ENCODE measurements around the gene PPP5C.

PPP5C gene

GRCh38 chr19:46337487-46337886 is 9.4 kb upstream of the PPP5C start:
- DNase-seq: no peak

GRCh38 chr19:46339446-46339845 is 7.4 kb upstream of the PPP5C start:
- no peak for DNase-seq

GRCh38 chr19:46340051-46340659 is 6.7 kb upstream of the PPP5C start:
- no peak for DNase-seq

GRCh38 chr19:46341937-46342336 is 5.0 kb upstream of the PPP5C start:
- no peak for DNase-seq

- no peak for DNase-seq
Observed at GRCh38 chr19:46344363-46344762, 2.5 kb upstream of the PPP5C start.

GRCh38 chr19:46345157-46345556 is 1.7 kb upstream of the PPP5C start:
- DNase-seq: no peak

DNA sequence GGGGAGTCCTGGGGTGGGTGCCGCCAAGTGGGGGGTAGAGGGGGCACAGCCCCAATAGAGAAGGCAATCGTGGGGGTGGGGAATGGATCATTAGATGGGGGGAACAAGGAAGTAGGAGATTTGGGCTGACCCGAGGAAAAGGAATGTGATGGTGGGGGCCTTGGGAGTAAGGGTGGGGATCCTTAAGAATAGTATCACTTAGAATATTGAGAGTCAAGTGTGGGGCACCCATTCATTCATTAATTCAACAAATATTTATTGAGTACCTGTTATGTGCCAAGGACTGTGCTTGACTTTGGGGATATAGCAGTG is 641 bp downstream of the PPP5C start:
- DNase-seq: no peak

- DNase-seq: no peak
Observed at GRCh38 chr19:46347985-46348384, 1.1 kb downstream of the PPP5C start.

DNA sequence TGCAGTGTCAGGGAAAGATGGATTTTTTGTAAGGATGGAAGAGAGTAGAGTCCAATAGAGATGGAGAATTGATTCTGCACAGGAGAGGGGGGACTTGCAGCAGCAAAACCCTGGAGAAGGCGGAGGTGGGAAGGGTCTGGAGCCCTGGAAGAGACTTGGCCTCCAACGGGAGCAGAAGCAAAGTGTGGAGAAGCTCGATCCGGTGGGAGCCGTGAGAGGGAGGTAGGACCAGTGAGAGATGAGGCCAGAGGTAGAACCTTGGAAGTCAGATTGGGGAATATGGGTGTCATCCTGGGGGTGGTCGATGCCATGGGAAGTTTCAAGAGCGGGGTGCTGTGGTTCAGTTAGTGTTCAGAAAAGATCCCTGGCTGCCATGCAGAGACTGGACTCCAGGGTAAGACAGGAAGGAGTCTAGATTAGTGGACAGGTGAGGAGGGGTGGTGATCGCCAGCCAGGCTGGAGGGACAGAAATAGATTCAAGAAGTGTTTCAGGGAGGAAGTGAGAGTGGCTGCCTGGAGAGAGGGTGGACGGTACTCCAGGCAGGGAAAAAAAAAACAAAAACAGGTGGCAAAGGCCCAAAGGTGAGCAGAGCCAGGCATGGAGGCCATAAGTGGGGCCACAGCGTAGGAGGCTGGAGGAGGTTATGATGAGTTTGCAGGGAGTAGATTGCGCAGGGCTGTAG is 2.6 kb downstream of the PPP5C start:
- no peak for DNase-seq

DNA sequence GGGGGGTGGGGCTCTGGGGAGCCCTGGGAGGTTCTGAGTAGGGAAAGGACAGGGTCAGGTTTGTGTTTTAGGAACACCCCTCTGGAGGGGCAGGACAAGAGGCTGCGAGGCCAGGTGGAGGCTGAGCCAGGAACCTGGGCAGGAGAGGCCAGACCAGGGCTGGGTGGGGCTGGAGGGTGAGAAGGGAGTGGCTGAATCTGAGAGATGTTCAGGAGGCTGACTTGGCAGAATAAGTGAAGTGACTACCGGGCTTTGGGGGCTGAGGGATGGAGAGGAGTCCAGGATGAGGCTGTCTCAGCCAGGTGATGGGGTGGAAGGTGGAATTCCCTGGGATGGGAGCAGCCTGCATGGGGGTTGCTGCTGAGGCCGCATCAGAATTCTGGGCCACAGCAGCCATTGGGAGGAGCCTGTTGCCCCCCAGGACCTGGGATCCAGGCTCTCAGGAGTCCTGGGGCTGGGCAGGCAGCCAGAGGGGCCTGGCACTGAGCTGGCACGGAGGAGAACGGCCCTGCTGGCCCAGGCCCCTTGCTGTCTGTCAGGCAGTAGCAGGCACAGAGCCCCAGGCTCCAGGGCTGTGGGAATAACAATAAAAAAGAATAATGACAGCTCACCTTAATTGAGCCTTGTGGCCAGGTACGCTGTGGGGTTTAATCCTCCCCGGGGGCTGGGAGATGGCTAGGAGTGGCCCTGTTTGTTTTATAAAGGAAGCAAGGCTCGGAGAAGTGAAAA is 3.3 kb downstream of the PPP5C start:
- DNase-seq: no peak

DNA sequence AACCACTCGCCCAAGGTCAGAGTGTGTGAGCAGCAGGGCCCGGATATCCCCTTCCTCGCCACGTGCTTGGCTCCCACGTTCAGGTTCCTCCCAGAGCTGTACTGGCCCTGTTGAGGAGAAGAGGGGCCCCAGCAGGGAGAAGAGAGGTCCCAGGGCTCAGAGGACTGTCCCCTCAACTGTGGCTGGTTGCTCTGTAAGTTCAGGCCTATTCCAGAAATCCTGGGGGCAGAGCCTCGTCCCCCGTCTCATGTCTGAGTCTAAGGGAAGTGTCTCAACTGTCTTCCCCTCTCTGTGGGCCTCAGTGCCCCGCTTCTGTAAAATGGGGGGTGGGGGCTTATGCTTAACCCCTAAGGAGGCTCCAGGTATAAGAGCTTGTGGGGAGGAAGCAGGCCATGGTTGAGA is 3.9 kb downstream of the PPP5C start:
- no peak for DNase-seq

GRCh38 chr19:46351241-46352041 is 4.6 kb downstream of the PPP5C start:
- no peak for DNase-seq

DNA sequence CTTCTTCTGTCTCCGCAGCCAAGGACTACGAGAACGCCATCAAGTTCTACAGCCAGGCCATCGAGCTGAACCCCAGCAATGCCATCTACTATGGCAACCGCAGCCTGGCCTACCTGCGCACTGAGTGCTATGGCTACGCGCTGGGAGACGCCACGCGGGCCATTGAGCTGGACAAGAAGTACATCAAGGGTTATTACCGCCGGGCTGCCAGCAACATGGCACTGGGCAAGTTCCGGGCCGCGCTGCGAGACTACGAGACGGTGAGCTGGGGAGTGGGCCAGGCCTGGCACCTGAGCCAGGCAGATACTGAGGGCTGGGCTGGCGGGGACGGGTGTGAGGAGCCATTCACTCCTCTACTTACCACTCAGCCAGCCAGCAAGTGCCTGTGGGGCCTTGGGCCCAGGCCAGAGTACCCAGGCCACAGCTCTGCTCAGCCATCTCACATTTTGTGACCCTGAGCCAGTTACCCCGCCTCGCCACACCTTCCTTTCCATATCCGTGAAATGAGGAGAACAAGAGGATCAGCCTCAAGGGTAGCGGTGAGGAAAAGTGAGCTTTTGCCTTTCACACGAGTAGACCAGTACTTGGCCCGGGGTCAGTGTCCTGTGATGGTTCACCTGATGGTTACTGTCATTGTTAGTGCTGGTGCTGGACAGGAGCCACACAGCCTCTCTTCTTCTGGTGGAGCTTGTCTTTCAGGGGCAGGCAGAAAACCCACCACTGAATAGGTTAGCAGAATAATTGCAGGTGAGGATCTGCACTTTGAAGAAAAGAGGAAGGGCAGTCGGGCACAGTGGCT is 7.0 kb downstream of the PPP5C start:
- no peak for DNase-seq

- no peak for DNase-seq
Observed at GRCh38 chr19:46355234-46356148, 8.6 kb downstream of the PPP5C start.

- DNase-seq: no peak
Observed at GRCh38 chr19:46356149-46357055, 9.5 kb downstream of the PPP5C start.

GRCh38 chr19:46357846-46358583 is 11.1 kb downstream of the PPP5C start:
- no peak for DNase-seq

DNA sequence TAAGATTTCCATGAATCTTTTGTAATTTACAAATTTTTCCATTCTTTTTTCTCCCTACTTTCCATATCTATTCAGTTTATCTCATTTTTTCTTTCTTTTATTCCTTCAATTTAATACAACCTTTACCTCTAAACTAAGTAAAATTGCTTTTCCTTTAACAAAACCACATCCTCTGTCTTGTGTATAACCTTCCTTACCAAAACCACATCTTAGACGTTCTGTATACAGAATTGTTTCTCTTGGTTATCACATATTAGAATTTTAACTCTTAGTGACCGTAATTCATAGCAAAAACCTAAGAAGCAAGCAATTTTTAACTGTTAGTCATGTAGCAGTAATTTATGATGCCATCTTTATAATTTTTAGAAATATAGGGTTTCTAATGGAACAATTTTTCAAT is 15.0 kb downstream of the PPP5C start:
- no peak for DNase-seq

GRCh38 chr19:46364359-46364758 is 17.5 kb downstream of the PPP5C start:
- DNase-seq: no peak

- DNase-seq: no peak
Observed at GRCh38 chr19:46365561-46365960, 18.7 kb downstream of the PPP5C start.

All from cortex of kidney (tissue), 1 donor.